Thyroid gland (tissue), 4 donors: Measurements from ENCODE around the gene DOK6. TPM values are rescaled to one million over a fixed set of nuclear protein-coding genes. Genes with fewer than 3 reads are reported as not detected.
"Not testable (repeated sequence)": the region's sequence is repeated elsewhere in the genome, so short reads cannot be mapped to it uniquely, and the experiment has no call there.

ENCODE experiments used
- DNase-seq, 2 donors: peaks; one replicate each; pipeline ENCODE4 v3.0.0-alpha.2; 2019
- H3K27ac ChIP-seq, 3 donors: fragments of 200-600 bp; sonication (generic); 1 replicate in 2 of 3; 2 replicates in 1 of 3; pipeline ENCODE4 v1.5.1; 2016 to 2019; ENCODE audit warnings: mild to moderate bottlenecking in 1 of 3, moderate library complexity in 1 of 3
- H3K27me3 ChIP-seq: fragments of 200-600 bp; sonication (generic); one replicate; pipeline ENCODE4 v1.5.1; 2019
- H3K36me3 ChIP-seq, 2 donors: fragments of 200-600 bp; sonication (generic); one replicate each; pipeline ENCODE4 v1.5.1; 2016 to 2019
- H3K4me1 ChIP-seq, 2 donors: fragments of 200-600 bp; sonication (generic); one replicate each; pipeline ENCODE4 v1.5.1; 2017 to 2019
- H3K4me3 ChIP-seq, 3 donors: fragments of 200-600 bp; sonication (generic); replicated peaks in 1 of 3; 1 replicate in 2 of 3; 2 replicates in 1 of 3; pipeline ENCODE4 v1.5.1; 2016; ENCODE audit warnings: mild to moderate bottlenecking in 1 of 3
- H3K9me3 ChIP-seq: fragments of 200-600 bp; sonication (generic); one replicate; pipeline ENCODE4 v1.5.1; 2017
- CTCF ChIP-seq, 6 experiments: fragments of 200-600 bp in 3 of 6; fragments of 450-650 bp in 3 of 6; sonication (generic) in 3 of 6; IDR thresholded peaks; one replicate each; pipeline ENCODE4 v1.5.1; 2016 to 2019; ENCODE audit warnings: antibody characterized with exemption in 6 of 6, mild to moderate bottlenecking in 2 of 6, inconsistent platforms in 1 of 6, moderate library complexity in 1 of 6
- POLR2A ChIP-seq, 2 donors: fragments of 450-650 bp; IDR thresholded peaks; one replicate each; pipeline ENCODE4 v1.6.1; 2017; ENCODE audit warnings: antibody characterized with exemption in 2 of 2, mild to moderate bottlenecking in 2 of 2, moderate library complexity in 1 of 2
- WGBS, 2 donors: methylation state at CpG; one replicate each; pipeline ENCODE4 v1.1.5; 2017; 5-methylcytosine and 5-hydroxymethylcytosine counted together
- intact Hi-C: fragments of 100-400 bp; cut with DNase I; formaldehyde crosslinking; loops from one replicate; pipeline ENCODE4 v1.15.1; 2023
- total RNA-seq, 4 donors: library from RNA; depleted of rRNA; stranded (reverse); fragments of >200 nt; gene quantifications; one replicate each; pipeline ENCODE4 v1.2.3, GENCODE V29; 2016

DOK6 gene
- total RNA-seq, 4 donors from 2014 or later, result 0.94 to 3.1 (median 2.5) TPM

- intact Hi-C loops, result no loop called here
- no peak for TF ChIP-seq CTCF (IDR thresholded peaks at IDR 0.05)
- no peak for TF ChIP-seq POLR2A (IDR thresholded peaks at IDR 0.05)
- no peak for DNase-seq
- Histone ChIP-seq H3K27me3 (no peaks in the 10 kb centered on the region), H3K9me3 (no peaks in the 10 kb centered on the region), H3K36me3 (no peaks in the 10 kb centered on the region), H3K4me3 (no peak overlapping the region), H3K4me1 (no peaks in the 10 kb centered on the region), H3K27ac (no peak overlapping the region)
- 84 to 88% methylated on average over 3 of the region's 3 CpGs for WGBS, 2 donors
Observed at GRCh38 chr18:69876490-69876889, 475.8 kb downstream of the DOK6 start.

- Histone ChIP-seq H3K4me1 (no peaks in the 10 kb centered on the region), H3K4me3 (no peak overlapping the region), H3K27me3 (no peaks in the 10 kb centered on the region), H3K27ac (no peak overlapping the region), H3K36me3 (no peaks in the 10 kb centered on the region), H3K9me3 (no peaks in the 10 kb centered on the region)
- TF ChIP-seq CTCF (IDR thresholded peaks at IDR 0.05) (no peak), POLR2A (IDR thresholded peaks at IDR 0.05) (no peak)
- WGBS, 2 donors, result 86 to 89% methylated on average over 6 of the region's 6 CpGs
- intact Hi-C loops, result no loop called here
- no peak for DNase-seq
Observed at GRCh38 chr18:69878213-69878933, 477.7 kb downstream of the DOK6 start.

- H3K9me3 ChIP-seq, H3K36me3 ChIP-seq, H3K4me1 ChIP-seq, intact Hi-C loops, H3K27me3 ChIP-seq, H3K27ac ChIP-seq, H3K4me3 ChIP-seq, DNase-seq: not testable (repeated sequence)
- 73 to 84% methylated on average over 3 of the region's 3 CpGs for WGBS, 2 donors
Observed at GRCh38 chr18:69879051-69879450, 478.4 kb downstream of the DOK6 start.

GRCh38 chr18:69880083-69880482, 479.4 kb downstream of the DOK6 start:
- Histone ChIP-seq H3K27me3 (no peaks in the 10 kb centered on the region), H3K4me3 (no peak overlapping the region), H3K36me3 (no peaks in the 10 kb centered on the region), H3K27ac (no peak overlapping the region), H3K4me1 (no peaks in the 10 kb centered on the region), H3K9me3 (no peaks in the 10 kb centered on the region)
- intact Hi-C loops, result no loop called here
- TF ChIP-seq POLR2A (IDR thresholded peaks at IDR 0.05) (no peak), CTCF (IDR thresholded peaks at IDR 0.05) (no peak)
- no peak for DNase-seq
- 96 to 97% methylated on average over 3 of the region's 3 CpGs for WGBS, 2 donors

GRCh38 chr18:69882965-69883668, 482.4 kb downstream of the DOK6 start:
- TF ChIP-seq POLR2A (IDR thresholded peaks at IDR 0.05) (no peak), CTCF (IDR thresholded peaks at IDR 0.05) (no peak)
- intact Hi-C loops, result no loop called here
- Histone ChIP-seq H3K27ac (no peak overlapping the region), H3K36me3 (no peaks in the 10 kb centered on the region), H3K9me3 (no peaks in the 10 kb centered on the region), H3K27me3 (no peaks in the 10 kb centered on the region), H3K4me1 (no peaks in the 10 kb centered on the region), H3K4me3 (no peak overlapping the region)
- no peak for DNase-seq
- 85 to 87% methylated on average over 6 of the region's 6 CpGs for WGBS, 2 donors
